ENCODE data around the gene TNIK.
"Not testable (repeated sequence)": the region's sequence is repeated elsewhere in the genome, so short reads cannot be mapped to it uniquely, and the experiment has no call there.

Gene TNIK

DNA sequence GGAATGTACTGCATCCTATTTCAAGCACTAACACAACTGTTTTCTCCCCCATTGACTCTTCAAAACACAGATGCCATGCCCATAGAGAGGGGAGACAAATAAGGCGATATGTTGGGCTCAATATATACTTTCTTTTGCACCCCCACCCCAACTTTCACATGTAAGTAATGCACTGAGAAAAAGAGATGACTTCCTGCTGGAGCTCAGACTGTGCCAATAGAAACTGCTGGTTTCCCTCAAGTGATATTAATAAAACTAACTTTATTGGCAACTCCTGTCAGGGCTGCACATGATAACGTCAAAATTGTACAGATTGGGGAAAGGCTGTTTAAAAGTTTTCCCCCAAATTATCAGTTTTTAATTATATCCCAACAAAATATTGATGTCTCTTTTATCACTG lies 163.0 kb downstream of the TNIK start:
- DNase-seq (no peak), ATAC-seq (no peak)
- Mint-ChIP-seq H3K4me1 (peaks cover 45% of the 10 kb centered on the region), H3K27ac (no peak overlapping the region), H3K9me3 (no peaks in the 10 kb centered on the region), H3K36me3 (ENCODE audit: low read depth) (peaks cover 9% of the 10 kb centered on the region), H3K4me3 (no peak overlapping the region), H3K27me3 (no peaks in the 10 kb centered on the region)

DNA sequence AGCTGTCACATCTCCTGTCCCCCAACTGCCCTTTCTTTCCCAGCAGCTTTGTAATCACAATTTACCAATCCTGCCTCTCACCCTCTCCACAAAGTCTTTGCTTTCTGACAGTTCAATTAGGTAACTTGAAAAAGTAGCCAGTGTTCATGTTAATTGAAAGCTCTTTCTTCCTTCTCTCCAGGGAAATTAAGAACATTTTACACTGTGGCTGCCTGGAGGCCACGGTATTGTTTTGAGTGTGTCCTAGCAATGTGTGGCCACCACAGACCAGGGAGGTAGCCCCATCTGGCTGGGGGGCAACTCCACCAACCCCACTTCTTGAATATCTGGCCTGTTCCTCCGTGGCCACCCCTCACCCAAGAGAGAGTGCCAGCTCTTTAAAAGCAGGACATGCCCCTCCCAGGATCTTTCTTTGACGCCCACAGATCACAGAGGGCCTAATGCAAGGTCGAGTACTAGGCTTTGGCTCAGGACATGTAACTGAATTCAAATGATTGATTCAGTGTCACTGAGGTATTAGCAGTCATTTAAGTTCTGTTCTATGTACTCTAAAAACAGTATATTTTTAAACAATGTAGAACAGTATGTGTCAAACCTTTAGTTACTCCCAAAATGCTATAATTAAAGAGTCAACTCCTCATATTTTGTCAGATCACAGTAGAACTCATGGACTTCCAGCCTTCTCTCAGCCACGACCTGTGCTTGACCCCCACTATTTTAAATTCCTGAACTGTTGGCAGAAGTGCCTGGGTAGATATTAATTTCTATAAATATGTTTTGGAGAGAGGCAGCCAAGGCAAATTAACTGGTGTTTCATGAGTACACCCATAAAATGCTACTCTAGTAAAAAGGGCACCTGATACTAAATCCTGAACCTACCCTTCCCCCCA lies 164.5 kb downstream of the TNIK start:
- Mint-ChIP-seq H3K9me3 (no peaks in the 10 kb centered on the region), H3K36me3 (ENCODE audit: low read depth) (peaks cover 8% of the 10 kb centered on the region), H3K27me3 (no peaks in the 10 kb centered on the region), H3K4me3 (no peak overlapping the region), H3K4me1 (peaks cover 51% of the 10 kb centered on the region), H3K27ac (peak overlapping the region; percentile 5)
- no peak for ATAC-seq
- no peak for DNase-seq

DNA sequence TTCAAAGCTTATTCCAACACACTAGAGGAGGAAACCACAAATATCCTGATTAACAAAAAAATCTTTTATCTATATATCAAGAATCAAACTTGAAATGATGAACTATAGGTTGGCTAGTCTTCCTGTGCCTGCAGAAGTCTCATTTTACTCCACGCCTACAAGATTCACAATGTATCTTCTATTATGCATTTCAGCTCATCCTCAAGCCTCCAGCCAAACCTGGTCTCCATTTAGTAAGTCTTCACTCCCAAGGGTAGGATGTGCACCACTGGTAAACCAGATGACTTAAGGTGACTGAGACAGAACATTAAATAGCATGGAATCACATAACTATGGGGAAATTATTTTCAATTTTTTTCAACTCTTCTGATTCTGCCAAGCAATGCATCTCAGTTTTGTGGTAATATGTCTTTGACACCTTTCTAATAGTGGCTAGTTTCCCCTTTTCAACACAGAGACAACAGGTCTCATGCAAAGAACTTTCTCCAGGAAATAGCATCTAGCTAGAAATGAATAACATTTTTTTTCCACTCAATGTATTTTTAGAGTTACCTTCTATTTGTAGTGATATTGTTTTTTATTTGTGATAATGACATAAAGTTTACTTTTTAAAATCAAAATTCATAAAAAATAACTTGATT lies 166.9 kb downstream of the TNIK start:
- H3K27ac Mint-ChIP-seq = peak overlapping the region; percentile 20
- no peaks in the 10 kb centered on the region for H3K9me3 Mint-ChIP-seq
- ATAC-seq (no peak), DNase-seq (no peak)
- H3K4me1 Mint-ChIP-seq = peaks cover 44% of the 10 kb centered on the region
- H3K36me3 Mint-ChIP-seq (ENCODE audit: low read depth) = no peaks in the 10 kb centered on the region
- H3K4me3 Mint-ChIP-seq = no peak overlapping the region
- no peaks in the 10 kb centered on the region for H3K27me3 Mint-ChIP-seq

DNA sequence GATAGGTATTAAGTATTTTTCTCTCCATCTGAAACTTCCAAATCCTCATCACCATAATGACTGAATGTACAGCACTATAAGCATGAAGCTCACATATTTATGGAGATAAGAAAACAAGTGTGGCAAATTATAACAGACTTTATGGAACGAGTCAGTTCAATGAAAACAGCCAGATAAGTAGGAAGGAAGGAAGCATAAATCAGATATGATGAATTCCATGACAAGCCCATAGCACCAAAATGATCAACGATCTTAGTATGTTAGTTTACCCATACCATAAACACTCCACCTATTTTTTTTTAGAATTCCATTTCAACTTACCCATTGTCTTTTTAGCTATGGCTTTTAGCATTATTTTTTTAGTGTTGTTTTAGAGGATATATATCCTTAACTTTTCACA lies 169.5 kb downstream of the TNIK start:
- H3K4me3 Mint-ChIP-seq = no peak overlapping the region
- no peak for ATAC-seq
- H3K27ac Mint-ChIP-seq = no peak overlapping the region
- no peaks in the 10 kb centered on the region for H3K9me3 Mint-ChIP-seq
- no peaks in the 10 kb centered on the region for H3K36me3 Mint-ChIP-seq (ENCODE audit: low read depth)
- H3K27me3 Mint-ChIP-seq = no peaks in the 10 kb centered on the region
- no peak for DNase-seq
- H3K4me1 Mint-ChIP-seq = peaks cover 55% of the 10 kb centered on the region

GRCh38 chr3:171289291-171289690 lies 170.9 kb downstream of the TNIK start:
- ATAC-seq = no peak
- no peak for DNase-seq
- H3K9me3 Mint-ChIP-seq = no peaks in the 10 kb centered on the region
- peaks cover 60% of the 10 kb centered on the region for H3K4me1 Mint-ChIP-seq
- H3K36me3 Mint-ChIP-seq (ENCODE audit: low read depth) = no peaks in the 10 kb centered on the region
- no peak overlapping the region for H3K27ac Mint-ChIP-seq
- H3K4me3 Mint-ChIP-seq = no peak overlapping the region
- H3K27me3 Mint-ChIP-seq = no peaks in the 10 kb centered on the region

- DNase-seq; H3K27me3 Mint-ChIP-seq; ATAC-seq; H3K36me3 Mint-ChIP-seq (ENCODE audit: low read depth); H3K4me3 Mint-ChIP-seq; H3K9me3 Mint-ChIP-seq; H3K27ac Mint-ChIP-seq: not testable (repeated sequence)
- H3K4me1 Mint-ChIP-seq = peaks cover 61% of the 10 kb centered on the region
Observed at GRCh38 chr3:171287761-171288160, 172.4 kb downstream of the TNIK start.

- Mint-ChIP-seq H3K36me3 (ENCODE audit: low read depth) (no peaks in the 10 kb centered on the region), H3K27ac (peak overlapping the region; percentile 8), H3K27me3 (no peaks in the 10 kb centered on the region), H3K4me1 (peaks cover 56% of the 10 kb centered on the region), H3K4me3 (no peak overlapping the region), H3K9me3 (no peaks in the 10 kb centered on the region)
- DNase-seq = no peak
- no peak for ATAC-seq
Observed at GRCh38 chr3:171286580-171287249, 173.5 kb downstream of the TNIK start.

- Mint-ChIP-seq H3K4me1 (peaks cover 46% of the 10 kb centered on the region), H3K36me3 (ENCODE audit: low read depth) (no peaks in the 10 kb centered on the region), H3K4me3 (no peak overlapping the region), H3K9me3 (no peaks in the 10 kb centered on the region), H3K27ac (peak overlapping the region; percentile 60), H3K27me3 (no peaks in the 10 kb centered on the region)
- DNase-seq = no peak
- peak; percentile 86 for ATAC-seq
Observed at GRCh38 chr3:171285287-171285686, 174.9 kb downstream of the TNIK start.

- Mint-ChIP-seq H3K4me3 (peak overlapping the region; percentile 39), H3K36me3 (ENCODE audit: low read depth) (no peaks in the 10 kb centered on the region), H3K4me1 (peaks cover 51% of the 10 kb centered on the region), H3K27me3 (no peaks in the 10 kb centered on the region), H3K9me3 (no peaks in the 10 kb centered on the region), H3K27ac (peak overlapping the region; percentile 73)
- DNase-seq (no peak), ATAC-seq (peak; percentile 50)
Observed at GRCh38 chr3:171284308-171285075, 175.7 kb downstream of the TNIK start.

DNA sequence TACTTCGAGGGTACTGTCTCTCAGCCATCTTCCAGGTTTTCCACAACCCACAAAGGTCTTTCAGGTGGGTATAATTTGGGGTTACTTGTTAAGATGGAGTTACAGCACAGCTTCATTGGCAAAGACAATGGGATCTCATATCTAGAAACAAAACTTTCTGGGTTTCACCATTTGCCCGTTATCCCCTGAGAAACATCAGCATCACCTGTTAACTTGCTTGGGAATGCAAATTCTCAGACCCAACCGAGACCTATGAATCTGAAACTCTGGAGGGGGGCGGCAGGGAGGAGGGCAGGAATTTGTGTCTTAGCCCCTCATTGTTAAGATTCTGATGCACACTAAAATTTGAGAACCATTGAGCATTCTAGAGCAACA lies 176.4 kb downstream of the TNIK start:
- ATAC-seq = no peak
- Mint-ChIP-seq H3K36me3 (ENCODE audit: low read depth) (no peaks in the 10 kb centered on the region), H3K4me3 (no peak overlapping the region), H3K9me3 (no peaks in the 10 kb centered on the region), H3K27me3 (no peaks in the 10 kb centered on the region), H3K4me1 (peaks cover 55% of the 10 kb centered on the region), H3K27ac (no peak overlapping the region)
- no peak for DNase-seq

GRCh38 chr3:171283183-171283847 lies 176.9 kb downstream of the TNIK start:
- ATAC-seq = no peak
- Mint-ChIP-seq H3K27me3 (no peaks in the 10 kb centered on the region), H3K4me1 (peaks cover 60% of the 10 kb centered on the region), H3K4me3 (no peak overlapping the region), H3K9me3 (no peaks in the 10 kb centered on the region), H3K36me3 (ENCODE audit: low read depth) (no peaks in the 10 kb centered on the region), H3K27ac (peak overlapping the region; percentile 7)
- DNase-seq = no peak

DNA sequence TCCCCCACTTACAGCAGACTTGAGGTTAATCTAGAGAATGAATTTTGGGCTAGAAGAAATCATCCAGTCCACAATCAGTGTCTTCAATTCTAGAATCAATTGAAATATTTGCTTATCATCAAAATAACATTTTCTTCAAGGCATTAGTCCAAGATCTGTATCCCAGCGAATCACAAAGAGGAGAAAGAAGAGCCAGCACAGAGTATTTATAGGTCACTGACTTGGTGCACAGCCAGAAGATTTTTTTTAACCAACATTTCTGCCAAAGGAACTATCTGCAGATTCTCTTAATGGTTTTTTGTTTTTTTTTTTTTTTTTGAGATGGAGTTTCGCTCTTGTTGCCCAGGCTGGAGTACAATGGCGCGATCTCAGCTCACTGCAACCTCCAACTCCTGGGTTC lies 178.2 kb downstream of the TNIK start:
- Mint-ChIP-seq H3K4me1 (peaks cover 65% of the 10 kb centered on the region), H3K9me3 (no peaks in the 10 kb centered on the region), H3K4me3 (no peak overlapping the region), H3K27ac (peak overlapping the region; percentile 60), H3K27me3 (no peaks in the 10 kb centered on the region), H3K36me3 (ENCODE audit: low read depth) (no peaks in the 10 kb centered on the region)
- no peak for DNase-seq
- ATAC-seq = no peak

- DNase-seq (no peak), ATAC-seq (no peak)
- Mint-ChIP-seq H3K4me3 (no peak overlapping the region), H3K36me3 (ENCODE audit: low read depth) (no peaks in the 10 kb centered on the region), H3K27me3 (no peaks in the 10 kb centered on the region), H3K9me3 (no peaks in the 10 kb centered on the region), H3K27ac (no peak overlapping the region), H3K4me1 (peaks cover 64% of the 10 kb centered on the region)
Observed at GRCh38 chr3:171281256-171281992, 178.8 kb downstream of the TNIK start.
